Right atrium auricular region (tissue), 2 donors: ENCODE results near the gene GNG11. TPM values are rescaled to one million over a fixed set of nuclear protein-coding genes. Genes with fewer than 3 reads are reported as not detected.
A peak's percentile ranks its signal among the peaks of the same experiment; 100 is the strongest.

Experiments
- DNase-seq: peaks from one replicate; pipeline ENCODE4 v3.0.0-alpha.2; 2019; ENCODE audit warnings: low spot score
- H3K27ac ChIP-seq, 2 donors: fragments of 200-600 bp; sonication (generic); 1 replicate in 1 of 2; 2 replicates in 1 of 2; pipeline ENCODE4 v1.5.1; 2016 to 2019
- H3K27me3 ChIP-seq, 2 donors: fragments of 200-600 bp; sonication (generic); one replicate each; pipeline versions ENCODE4 v1.5.1 to v1.6.0; 2017 to 2019
- H3K36me3 ChIP-seq: fragments of 200-600 bp; sonication (generic); one replicate; pipeline ENCODE4 v1.5.1; 2016
- H3K4me1 ChIP-seq, 2 donors: fragments of 200-600 bp; sonication (generic); one replicate each; pipeline versions ENCODE4 v1.5.1 to v1.6.0; 2017 to 2019
- H3K4me3 ChIP-seq, 2 donors: fragments of 200-600 bp; sonication (generic); 1 replicate in 1 of 2; 2 replicates in 1 of 2; pipeline ENCODE4 v1.5.1; 2017 to 2019; ENCODE audit warnings: mild to moderate bottlenecking in 1 of 2, moderate library complexity in 1 of 2
- H3K9me3 ChIP-seq, 2 donors: fragments of 200-600 bp; sonication (generic); one replicate each; pipeline ENCODE4 v1.5.1; 2019
- CTCF ChIP-seq, 2 donors: fragments of 200-600 bp; sonication (generic); IDR thresholded peaks; one replicate each; pipeline ENCODE4 v1.5.1; 2019; ENCODE audit warnings: antibody characterized with exemption in 2 of 2
- total RNA-seq, 2 donors: library from RNA; depleted of rRNA; stranded (reverse); fragments of >200 nt; gene quantifications; one replicate each; pipeline ENCODE4 v1.1.0, GENCODE V29; 2016

Gene GNG11
- total RNA-seq, 2 donors from 2014 or later, result 18.2 to 21.8 TPM

GRCh38 chr7:93945756-93946535, 24.4 kb downstream of the GNG11 start:
- Histone ChIP-seq H3K4me3 (no peak overlapping the region), H3K27ac (peak overlapping the region; percentile 32 to 42), H3K27me3 (no peaks in the 10 kb centered on the region), H3K4me1 (peaks cover 0 to 15% of the 10 kb centered on the region in 2 donors), H3K36me3 (no peaks in the 10 kb centered on the region), H3K9me3 (no peaks in the 10 kb centered on the region)
- TF ChIP-seq CTCF (IDR thresholded peaks at IDR 0.05), result no peak
- DNase-seq, result no peak

GRCh38 chr7:93948106-93948505, 26.6 kb downstream of the GNG11 start:
- H3K36me3 ChIP-seq, result no peaks in the 10 kb centered on the region
- no peak overlapping the region for H3K27ac ChIP-seq
- TF ChIP-seq CTCF (IDR thresholded peaks at IDR 0.05), result no peak
- H3K27me3 ChIP-seq, result no peaks in the 10 kb centered on the region
- no peaks in the 10 kb centered on the region for H3K9me3 ChIP-seq
- DNase-seq, result no peak
- H3K4me3 ChIP-seq, result no peak overlapping the region
- peaks cover 0 to 15% of the 10 kb centered on the region in 2 donors for H3K4me1 ChIP-seq

- H3K27me3 ChIP-seq, result no peaks in the 10 kb centered on the region
- H3K27ac ChIP-seq, result no peak overlapping the region
- H3K36me3 ChIP-seq, result no peaks in the 10 kb centered on the region
- TF ChIP-seq CTCF (IDR thresholded peaks at IDR 0.05), result no peak
- H3K9me3 ChIP-seq, result no peaks in the 10 kb centered on the region
- H3K4me3 ChIP-seq, result no peak overlapping the region
- peaks cover 0 to 15% of the 10 kb centered on the region in 2 donors for H3K4me1 ChIP-seq
- no peak for DNase-seq
Measured at GRCh38 chr7:93948873-93949272, 27.3 kb downstream of the GNG11 start.

- Histone ChIP-seq H3K4me1 (peaks cover 0 to 15% of the 10 kb centered on the region in 2 donors), H3K36me3 (no peaks in the 10 kb centered on the region), H3K27me3 (no peaks in the 10 kb centered on the region), H3K9me3 (no peaks in the 10 kb centered on the region), H3K4me3 (no peak overlapping the region), H3K27ac (no peak overlapping the region)
- TF ChIP-seq CTCF (IDR thresholded peaks at IDR 0.05), result no peak
- no peak for DNase-seq
Measured at GRCh38 chr7:93949423-93949822, 27.9 kb downstream of the GNG11 start.

- Histone ChIP-seq H3K27me3 (no peaks in the 10 kb centered on the region), H3K36me3 (no peaks in the 10 kb centered on the region), H3K4me1 (no peaks in the 10 kb centered on the region), H3K9me3 (no peaks in the 10 kb centered on the region), H3K27ac (no peak overlapping the region), H3K4me3 (no peak overlapping the region)
- DNase-seq, result no peak
- no peak for TF ChIP-seq CTCF (IDR thresholded peaks at IDR 0.05)
Measured at GRCh38 chr7:93955304-93955703, 33.8 kb downstream of the GNG11 start.

- no peaks in the 10 kb centered on the region for H3K9me3 ChIP-seq
- H3K27ac ChIP-seq, result no peak overlapping the region
- H3K4me3 ChIP-seq, result no peak overlapping the region
- H3K27me3 ChIP-seq, result no peaks in the 10 kb centered on the region
- TF ChIP-seq CTCF (IDR thresholded peaks at IDR 0.05), result no peak
- no peaks in the 10 kb centered on the region for H3K4me1 ChIP-seq
- DNase-seq, result no peak
- no peaks in the 10 kb centered on the region for H3K36me3 ChIP-seq
Measured at GRCh38 chr7:93957767-93958166, 36.2 kb downstream of the GNG11 start.
